SW480 (cell line): ENCODE data around the gene GDF11.
A peak's percentile ranks its signal among the peaks of the same experiment; 100 is the strongest.

Source experiments
- DNase-seq: peaks from one replicate; pipeline ENCODE4 v3.0.0-alpha.2; 2016; ENCODE audit warnings: low spot score

The GDF11 gene

DNA sequence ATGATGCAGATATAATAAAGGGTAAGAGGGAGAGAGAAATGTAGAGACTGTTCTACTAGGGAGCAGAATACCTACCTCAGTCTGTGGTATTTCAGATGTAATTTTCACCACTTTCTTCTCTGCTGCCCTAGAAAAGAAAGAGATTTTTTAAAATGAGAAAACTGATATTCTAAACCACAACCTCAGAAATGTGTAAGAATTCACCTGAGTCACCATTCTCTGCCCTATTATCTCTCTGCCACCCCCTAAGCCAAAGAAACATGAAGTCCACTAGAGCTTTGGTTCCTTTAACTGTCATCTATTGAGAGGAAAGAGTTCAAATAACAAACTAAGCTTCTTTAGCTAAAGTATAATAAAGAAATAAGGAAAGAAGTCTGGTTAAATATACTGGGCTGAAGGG lies 53.0 kb downstream of the GDF11 start:
- DNase-seq: no peak

DNA sequence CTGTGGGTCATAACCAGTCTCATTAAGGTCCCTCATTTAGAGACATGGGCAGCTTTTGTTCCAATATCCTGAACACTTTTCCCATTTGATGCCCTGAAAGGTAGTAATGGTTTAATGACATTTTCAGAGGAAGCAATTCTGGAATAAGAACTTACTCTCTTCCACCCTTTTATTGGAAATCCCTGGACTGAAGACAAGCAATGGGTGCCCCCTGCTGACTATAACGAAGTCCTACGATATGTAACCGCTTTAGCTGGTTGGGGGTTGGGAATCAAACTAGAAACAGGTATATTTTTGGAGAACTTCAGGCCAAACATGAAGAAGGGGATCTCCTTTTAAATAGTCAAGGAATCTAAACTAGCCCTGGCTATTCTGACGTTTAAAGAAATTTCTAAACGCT lies 54.1 kb downstream of the GDF11 start:
- DNase-seq: peak; percentile 26

DNA sequence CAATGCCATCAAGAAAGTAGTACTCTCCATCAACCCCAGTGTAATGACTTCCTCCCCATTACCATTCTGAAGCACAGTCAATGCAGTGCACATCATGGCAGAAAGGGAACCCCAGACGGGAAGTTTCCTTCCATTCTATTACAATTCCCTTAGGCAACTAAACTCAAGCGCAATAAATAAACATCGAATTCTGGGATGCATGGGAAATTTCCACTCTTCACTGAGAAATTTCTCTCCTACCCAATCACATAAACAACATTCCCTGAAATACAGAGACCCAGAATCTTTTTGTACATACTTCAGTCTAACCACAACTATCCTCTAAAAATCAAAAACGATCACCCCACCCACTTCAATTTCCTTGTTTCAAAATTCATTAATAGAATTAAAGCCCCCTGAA lies 54.6 kb downstream of the GDF11 start:
- no peak for DNase-seq
